ENCODE data around the gene NELL2.
"Not testable (repeated sequence)": the region's sequence is repeated elsewhere in the genome, so short reads cannot be mapped to it uniquely, and the experiment has no call there.

The NELL2 gene

DNA sequence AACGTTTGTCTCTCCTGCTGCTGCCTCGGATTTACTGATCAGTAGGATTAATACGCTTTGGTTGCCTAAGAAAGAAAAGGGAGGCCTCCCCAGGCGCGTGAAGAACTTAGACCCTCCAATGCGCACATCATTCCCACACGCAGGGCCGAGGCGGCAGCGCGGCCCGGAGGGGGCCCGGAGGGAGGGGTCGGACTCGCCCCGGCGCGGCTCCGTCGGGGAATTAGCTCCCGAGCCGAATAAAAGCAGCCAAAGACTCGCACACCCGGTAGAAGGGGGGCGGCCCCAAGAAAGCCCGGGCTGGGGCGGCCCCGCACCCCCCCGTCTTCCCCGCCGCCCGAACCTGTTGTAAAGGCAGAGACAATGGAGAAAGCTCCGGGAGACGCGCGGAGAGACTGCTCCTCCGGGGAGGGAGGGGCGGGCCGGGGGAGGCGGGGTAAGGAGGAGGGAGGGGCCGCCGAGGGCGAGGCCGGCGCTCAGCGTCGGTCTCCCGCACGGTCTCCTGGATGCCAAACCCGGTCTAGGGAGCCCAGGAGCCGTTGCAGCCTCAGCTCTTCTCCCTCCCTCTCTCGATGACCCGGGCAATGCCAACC is at the start of gene NELL2:
NELL2 (minus strand) TSS at position 362 of the 590 bp plus-strand sequence. CDS start 446 bp downstream, outside the sequence.
- peak; percentile 52 for DNase-seq

DNA sequence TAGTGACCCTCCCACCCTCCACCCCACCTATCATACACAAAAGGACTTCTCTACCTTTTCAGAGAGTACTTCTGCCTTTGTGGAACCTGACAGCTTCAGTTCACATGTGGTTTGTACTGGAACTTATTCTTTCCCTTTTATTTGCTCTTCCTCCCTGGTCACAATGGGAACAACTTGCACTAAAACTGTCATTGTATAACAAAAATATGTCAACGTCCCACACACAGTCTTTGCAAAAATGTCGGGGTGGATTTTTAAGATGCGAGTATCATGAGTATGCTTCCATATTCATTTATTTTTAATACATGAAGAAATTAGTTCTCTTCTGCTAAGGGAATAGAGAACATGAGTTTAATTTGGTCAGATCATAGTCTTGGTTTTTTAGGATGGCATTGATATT is 45.6 kb upstream of the NELL2 start:
- DNase-seq = no peak

DNA sequence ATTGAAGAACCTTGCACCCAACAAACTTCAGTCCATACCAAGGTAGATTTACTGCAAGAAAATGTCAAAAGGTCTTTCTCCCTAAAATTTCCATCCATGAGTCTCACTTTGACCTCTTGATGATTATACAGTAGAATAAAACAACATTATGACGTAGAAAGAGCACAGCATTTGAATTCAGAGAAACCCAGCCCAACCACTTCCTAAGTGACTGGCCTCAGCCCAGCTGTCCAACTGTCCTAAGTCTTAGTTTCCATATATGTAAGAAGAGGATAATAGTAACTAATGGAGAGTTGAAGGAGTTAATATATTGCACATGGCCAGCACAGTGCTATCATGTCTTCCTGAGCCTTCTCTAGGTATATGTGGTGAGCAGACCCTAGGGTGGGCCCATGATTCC is 41.0 kb upstream of the NELL2 start:
- DNase-seq = no peak

DNA sequence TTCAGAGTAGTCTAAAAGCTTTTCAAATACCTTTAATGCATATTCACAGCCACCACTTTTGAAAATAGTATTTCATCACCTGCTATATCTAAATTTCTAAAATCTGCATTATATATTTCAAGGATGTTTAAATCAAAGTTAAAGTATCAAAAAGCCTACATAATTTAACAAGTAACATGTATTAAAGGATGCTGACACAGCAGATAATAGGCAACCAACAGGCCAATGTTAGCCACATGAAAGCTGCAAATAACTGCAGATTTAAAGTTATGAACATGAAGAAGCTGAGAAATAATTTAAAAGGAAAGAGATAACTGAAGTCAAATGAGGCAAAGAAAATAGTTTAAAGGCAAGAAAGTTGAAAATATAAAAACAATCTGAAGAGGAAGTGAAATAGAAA is 39.8 kb upstream of the NELL2 start:
- no peak for DNase-seq

DNA sequence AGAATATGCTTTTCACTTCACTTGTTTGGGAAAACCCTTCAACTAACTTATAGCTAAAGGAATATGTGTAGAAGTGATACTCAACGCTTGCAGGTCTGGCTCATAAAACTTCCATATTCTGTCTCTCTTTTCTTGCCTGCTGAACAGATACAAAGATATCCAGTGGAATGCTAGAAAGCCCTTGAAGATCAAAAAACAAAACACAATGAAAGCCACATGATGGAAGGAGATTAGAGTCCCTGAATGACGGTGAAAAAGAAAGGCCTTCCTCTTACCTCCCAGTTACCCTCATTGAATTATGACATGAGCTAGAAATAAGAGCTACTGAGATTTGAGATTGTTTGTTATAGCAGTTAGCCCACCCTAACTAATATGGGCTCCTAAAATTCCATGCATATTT is 28.2 kb upstream of the NELL2 start:
- DNase-seq = no peak

GRCh38 chr12:44898108-44898507 is 22.0 kb upstream of the NELL2 start:
- DNase-seq = not testable (repeated sequence)

DNA sequence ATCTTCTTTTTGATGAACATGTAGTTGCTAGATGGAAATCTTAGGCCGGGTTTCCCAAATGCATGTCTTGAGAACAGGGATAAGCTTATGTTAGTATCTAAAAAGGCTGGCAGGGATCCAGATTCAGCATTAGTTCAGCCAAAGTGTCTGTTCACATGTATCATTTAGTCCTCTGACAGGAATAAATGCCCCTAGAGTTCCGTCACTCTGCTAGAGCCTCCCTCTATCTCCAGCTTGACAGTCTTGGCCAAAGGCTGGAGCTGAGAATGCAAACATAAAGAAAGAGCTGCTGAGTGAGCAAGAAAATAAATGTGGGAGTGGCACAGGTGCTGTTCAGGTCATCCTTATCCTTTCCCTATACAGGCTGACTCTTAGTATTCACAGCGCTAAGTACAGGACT is 13.8 kb upstream of the NELL2 start:
- DNase-seq = no peak

- no peak for DNase-seq
Measured at GRCh38 chr12:44889162-44889561, 13.0 kb upstream of the NELL2 start.

GRCh38 chr12:44885902-44886301 is 9.8 kb upstream of the NELL2 start:
- no peak for DNase-seq

DNA sequence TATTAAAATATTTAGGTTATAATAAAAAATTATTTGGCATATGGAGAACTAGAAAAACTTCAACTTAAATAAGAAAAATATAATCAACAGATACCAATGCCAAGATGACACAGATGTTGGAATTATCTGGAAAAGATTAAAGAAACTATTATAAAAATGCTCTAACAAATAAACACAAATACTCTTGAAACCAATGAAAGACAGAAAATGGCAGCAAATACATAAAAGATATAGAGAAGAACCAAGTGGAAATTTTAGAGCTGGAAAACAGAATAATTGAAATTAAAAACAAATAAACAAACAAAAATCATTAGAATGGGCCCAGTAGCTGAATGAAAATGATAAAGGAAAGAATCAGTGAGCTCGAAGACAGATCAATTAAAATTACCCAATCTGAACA is 5.1 kb upstream of the NELL2 start:
- no peak for DNase-seq

- peak; percentile 45 for DNase-seq
Measured at GRCh38 chr12:44876544-44877410, 662 bp upstream of the NELL2 start.

DNA sequence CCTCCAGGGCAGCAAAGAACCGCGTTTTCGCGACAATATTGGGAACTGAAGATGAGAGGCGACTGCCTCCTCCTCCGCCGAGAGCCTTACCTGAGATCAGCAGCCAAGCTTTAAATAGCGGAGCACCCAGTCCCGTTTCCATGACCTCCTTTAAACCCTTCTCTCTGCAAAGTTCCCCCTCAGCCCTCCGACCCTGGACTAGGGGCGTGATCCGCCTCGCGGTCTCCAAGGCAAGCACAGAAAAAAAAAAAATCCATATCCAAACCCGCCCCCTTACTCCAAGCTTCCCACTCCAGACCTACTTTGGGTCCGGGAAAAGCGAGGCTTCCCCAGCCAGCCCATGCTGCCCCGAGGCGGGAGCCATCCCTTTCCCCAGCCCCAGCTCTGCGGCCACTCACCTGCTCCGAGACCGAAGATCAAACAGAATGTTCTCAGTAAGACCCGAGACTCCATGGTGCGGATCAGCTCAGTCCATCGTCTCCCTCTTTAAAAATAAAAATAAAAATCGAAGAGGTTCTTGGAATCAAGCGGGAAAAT is 630 bp downstream of the NELL2 start:
- DNase-seq = peak; percentile 9

GRCh38 chr12:44874981-44875416 is 1.1 kb downstream of the NELL2 start:
- peak; percentile 14 for DNase-seq

- no peak for DNase-seq
Measured at GRCh38 chr12:44873898-44874297, 2.2 kb downstream of the NELL2 start.

DNA sequence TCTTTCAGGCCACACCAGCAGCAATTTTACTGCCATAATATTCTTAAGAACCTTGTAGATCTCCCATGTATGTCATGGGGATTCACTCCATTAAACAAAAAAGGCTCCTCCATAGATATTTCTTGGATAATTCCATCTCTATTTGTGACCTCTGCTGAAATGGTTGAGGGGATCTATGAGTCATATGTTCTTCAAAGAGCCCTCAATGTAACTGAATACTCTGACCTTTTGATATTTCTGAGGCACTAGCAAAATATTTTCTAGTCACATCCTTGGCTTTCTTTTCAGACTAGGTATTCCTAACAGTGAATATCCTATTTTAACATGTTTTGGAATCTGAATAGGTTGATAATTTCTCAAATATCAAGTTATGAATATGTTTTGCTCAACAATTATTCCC is 6.6 kb downstream of the NELL2 start:
- DNase-seq = no peak

DNA sequence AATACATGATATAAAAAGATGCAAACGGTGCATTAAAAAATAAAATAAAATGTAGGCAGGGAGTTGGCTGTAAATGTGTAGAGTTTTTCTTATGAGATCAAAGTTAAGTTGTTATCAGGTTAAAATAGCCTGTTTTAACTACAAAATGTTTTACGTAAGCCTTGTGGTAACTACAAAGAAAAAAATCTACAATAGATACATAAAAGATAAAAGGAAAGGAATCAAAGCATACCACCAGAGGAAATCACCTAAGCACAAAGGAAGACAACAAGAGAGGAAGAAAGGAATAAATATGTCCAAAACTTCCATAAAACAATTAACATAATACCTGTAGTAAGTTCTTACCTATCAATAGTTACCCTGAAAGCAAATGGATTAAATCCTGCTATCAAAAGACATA is 12.2 kb downstream of the NELL2 start:
- no peak for DNase-seq

GRCh38 chr12:44859998-44860689 is 16.0 kb downstream of the NELL2 start:
- no peak for DNase-seq

DNA sequence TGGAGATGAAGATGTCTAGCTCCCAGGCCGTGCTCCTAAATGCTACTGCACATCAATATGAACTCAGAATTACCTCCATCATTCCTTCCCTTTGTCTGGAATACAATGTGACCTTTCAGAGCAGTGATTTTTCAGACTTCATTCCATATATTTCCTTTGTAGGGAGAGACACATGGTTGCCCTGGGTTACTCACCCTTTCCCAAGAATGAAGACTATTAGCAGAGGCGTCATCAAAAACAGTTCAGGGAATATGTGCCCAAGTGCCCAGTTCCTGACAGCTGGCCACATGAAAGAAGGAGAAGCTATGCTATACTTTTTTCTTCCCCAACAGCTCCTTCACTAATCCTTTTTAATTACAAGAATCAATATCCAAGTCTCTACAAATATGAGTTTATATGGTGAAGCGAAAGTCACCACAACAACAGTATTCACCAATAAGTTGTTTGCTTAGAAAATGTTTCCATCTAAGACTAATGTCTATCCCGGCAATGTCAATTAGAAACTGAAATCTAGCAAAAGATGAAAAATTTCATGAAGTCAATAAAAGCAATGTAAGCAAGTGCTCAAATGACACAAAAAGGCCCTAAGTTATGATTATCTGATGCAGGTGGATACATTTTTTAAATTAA is 17.8 kb downstream of the NELL2 start:
- no peak for DNase-seq

DNA sequence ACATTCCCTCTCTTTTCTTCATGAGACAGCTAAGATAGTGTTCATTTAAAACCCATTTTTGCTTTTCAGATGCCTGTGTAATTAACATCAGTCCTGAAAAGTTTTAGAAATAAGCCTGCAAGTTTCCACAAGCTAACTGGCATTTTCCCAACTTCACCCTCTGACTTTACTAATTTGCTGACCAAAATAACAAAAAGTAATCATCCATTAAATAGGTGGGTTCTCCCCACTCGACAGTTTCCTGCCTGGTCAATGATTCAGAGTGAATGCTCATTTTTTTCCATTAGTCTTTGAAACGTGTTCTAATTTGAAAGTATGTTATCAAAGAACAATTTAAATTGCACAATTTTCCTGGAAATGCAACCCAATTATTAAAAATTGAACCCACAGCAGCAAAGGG is 23.6 kb downstream of the NELL2 start:
- DNase-seq = no peak

DNA sequence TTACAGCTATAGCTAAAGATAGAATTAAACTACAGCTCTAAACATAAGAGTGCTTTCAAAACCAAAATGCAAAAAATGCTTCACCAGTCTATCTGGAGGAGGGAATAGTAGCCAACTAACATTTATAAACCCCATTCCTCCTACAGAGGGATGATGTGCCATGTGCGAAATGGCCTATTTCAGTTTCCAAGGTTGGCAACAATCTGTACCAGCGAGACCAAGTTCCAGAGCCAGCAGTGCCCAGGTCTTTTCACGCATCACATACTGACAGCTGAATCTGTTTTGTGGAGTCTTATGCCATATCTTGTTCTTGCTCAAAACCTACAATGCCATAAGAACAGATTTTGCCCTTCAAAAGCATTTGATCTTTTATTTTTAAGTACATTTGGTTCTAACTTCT is 24.5 kb downstream of the NELL2 start:
- no peak for DNase-seq

GRCh38 chr12:44848703-44849085 is 27.4 kb downstream of the NELL2 start:
- no peak for DNase-seq

- DNase-seq = peak; percentile 71
Measured at GRCh38 chr12:44847888-44848702, 28.0 kb downstream of the NELL2 start.
